Spleen (tissue), 7 donors: Measurements from ENCODE around the gene MEF2A.

Source experiments
- POLR2A ChIP-seq, 3 donors: fragments of 450-650 bp; IDR thresholded peaks; one replicate each; pipeline ENCODE4 v1.5.1; 2017; ENCODE audit warnings: antibody characterized with exemption in 3 of 3, mild to moderate bottlenecking in 1 of 3
- POLR2AphosphoS5 ChIP-seq, 3 donors: sonication (generic); formaldehyde crosslinking; IDR thresholded peaks; one replicate each; pipeline ENCODE4 v1.5.1; 2017; ENCODE audit warnings: antibody characterized with exemption in 3 of 3
- TF ChIP-seq, protein P1 (sequence below), 11 experiments: fragments of 200-600 bp in 7 of 11; fragments of 450-650 bp in 4 of 11; sonication (generic) in 4 of 11; IDR thresholded peaks in 8 of 11; conservative IDR thresholded peaks in 3 of 11; 1 replicate in 7 of 11; 2 replicates in 4 of 11; pipeline versions ENCODE4 v1.4.0 to v1.8.0; 2016 to 2021; ENCODE audit warnings: antibody characterized with exemption in 11 of 11, inconsistent platforms in 4 of 11, mild to moderate bottlenecking in 1 of 11
- donor health status: DM: no; HTN: no; CAD: no; lungs with moderate emphysema.
- donor health status: DM: no; HTN: no; CAD: no.
- donor health status: DM: no; HTN: no; CAD: no.

DNA sequence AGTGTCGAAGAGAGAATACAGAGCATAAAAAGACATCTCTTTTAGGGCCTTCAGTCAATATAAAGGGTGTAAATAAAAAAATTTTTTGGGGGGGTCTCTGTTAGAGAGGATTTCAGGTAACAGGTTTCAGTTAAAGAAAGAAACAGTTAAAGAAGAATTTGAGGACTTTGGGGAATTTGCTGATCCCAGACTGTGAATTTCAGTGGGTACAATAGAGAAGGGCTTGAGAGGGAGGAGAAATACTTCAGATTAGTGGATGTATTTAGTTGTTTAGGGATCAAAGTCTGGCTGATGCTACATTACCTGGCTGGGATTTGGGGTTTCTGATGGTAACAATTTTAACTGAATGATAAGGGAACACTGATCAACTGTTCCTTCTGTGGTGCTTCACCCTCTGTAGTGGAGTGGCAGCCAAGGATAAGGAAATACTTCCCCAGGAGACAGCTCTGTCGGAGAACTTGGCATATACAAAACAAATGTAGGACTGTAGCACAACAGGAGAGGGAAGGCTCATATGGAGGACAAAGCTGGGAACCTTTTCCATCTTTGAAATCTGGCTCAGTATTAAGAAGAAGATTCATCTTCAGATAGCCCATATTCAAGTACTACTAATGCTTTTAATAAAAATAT, 79.2 kb downstream of the MEF2A start:
- TF ChIP-seq, protein P1, sequence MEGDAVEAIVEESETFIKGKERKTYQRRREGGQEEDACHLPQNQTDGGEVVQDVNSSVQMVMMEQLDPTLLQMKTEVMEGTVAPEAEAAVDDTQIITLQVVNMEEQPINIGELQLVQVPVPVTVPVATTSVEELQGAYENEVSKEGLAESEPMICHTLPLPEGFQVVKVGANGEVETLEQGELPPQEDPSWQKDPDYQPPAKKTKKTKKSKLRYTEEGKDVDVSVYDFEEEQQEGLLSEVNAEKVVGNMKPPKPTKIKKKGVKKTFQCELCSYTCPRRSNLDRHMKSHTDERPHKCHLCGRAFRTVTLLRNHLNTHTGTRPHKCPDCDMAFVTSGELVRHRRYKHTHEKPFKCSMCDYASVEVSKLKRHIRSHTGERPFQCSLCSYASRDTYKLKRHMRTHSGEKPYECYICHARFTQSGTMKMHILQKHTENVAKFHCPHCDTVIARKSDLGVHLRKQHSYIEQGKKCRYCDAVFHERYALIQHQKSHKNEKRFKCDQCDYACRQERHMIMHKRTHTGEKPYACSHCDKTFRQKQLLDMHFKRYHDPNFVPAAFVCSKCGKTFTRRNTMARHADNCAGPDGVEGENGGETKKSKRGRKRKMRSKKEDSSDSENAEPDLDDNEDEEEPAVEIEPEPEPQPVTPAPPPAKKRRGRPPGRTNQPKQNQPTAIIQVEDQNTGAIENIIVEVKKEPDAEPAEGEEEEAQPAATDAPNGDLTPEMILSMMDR (IDR thresholded peaks at IDR 0.05 in 8 of 11, conservative IDR thresholded peaks at IDR 0.05 in 3 of 11) = no peak
- TF ChIP-seq POLR2AphosphoS5 (IDR thresholded peaks at IDR 0.05) = no peak
- no peak for TF ChIP-seq POLR2A (IDR thresholded peaks at IDR 0.05)
